GM19463 (cell line): ENCODE measurements around the gene ZNF844.
"Not testable (repeated sequence)": the region's sequence is repeated elsewhere in the genome, so short reads cannot be mapped to it uniquely, and the experiment has no call there.

ENCODE experiments used
- ATAC-seq: cut with Tn5 transposase; IDR thresholded peaks from one replicate; pipeline ENCODE4 v1.9.1; 2021; ENCODE audit warnings: mild to moderate bottlenecking, moderate library complexity; ENCODE audit not compliant: unreplicated experiment

ZNF844 gene

GRCh38 chr19:12064590-12065538 is at the start of gene ZNF844:
Gene ZNF844 (plus strand): TSS chr19:12064731. CDS start chr19:12064874, 143 bp downstream.
- peak; percentile 83 for ATAC-seq

- no peak for ATAC-seq
Observed at GRCh38 chr19:12015015-12015752, 49.3 kb upstream of the ZNF844 start.

- ATAC-seq, result no peak
Observed at GRCh38 chr19:12015753-12016116, 48.8 kb upstream of the ZNF844 start.

- no peak for ATAC-seq
Observed at GRCh38 chr19:12034198-12034597, 30.3 kb upstream of the ZNF844 start.

GRCh38 chr19:12034620-12035019 is 29.9 kb upstream of the ZNF844 start:
- ATAC-seq, result no peak

- ATAC-seq, result peak; percentile 96
Observed at GRCh38 chr19:12035220-12036172, 29.0 kb upstream of the ZNF844 start, which contains the start of gene ZNF433. Gene ZNF433 (minus strand): TSS chr19:12035679. CDS start chr19:12035539, 140 bp downstream.

- no peak for ATAC-seq
Observed at GRCh38 chr19:12042893-12043292, 21.6 kb upstream of the ZNF844 start.

- no peak for ATAC-seq
Observed at GRCh38 chr19:12043752-12044422, 20.6 kb upstream of the ZNF844 start.

GRCh38 chr19:12047868-12048267 is 16.7 kb upstream of the ZNF844 start:
- ATAC-seq, result no peak

- ATAC-seq, result no peak
Observed at GRCh38 chr19:12052091-12052496, 12.4 kb upstream of the ZNF844 start.

- ATAC-seq, result peak; percentile 83
Observed at GRCh38 chr19:12052497-12053169, 11.9 kb upstream of the ZNF844 start, which contains the start of gene ZNF878. Gene ZNF878 (minus strand): TSS chr19:12052961. CDS start chr19:12052801, 160 bp downstream.

GRCh38 chr19:12055784-12056183 is 8.7 kb upstream of the ZNF844 start:
- no peak for ATAC-seq

GRCh38 chr19:12075538-12076139 is 11.1 kb downstream of the ZNF844 start:
- ATAC-seq, result no peak

GRCh38 chr19:12076331-12076730 is 11.8 kb downstream of the ZNF844 start:
- not testable (repeated sequence) for ATAC-seq

GRCh38 chr19:12077375-12077774 is 12.8 kb downstream of the ZNF844 start:
- ATAC-seq, result no peak

- not testable (repeated sequence) for ATAC-seq
Observed at GRCh38 chr19:12083336-12083735, 18.8 kb downstream of the ZNF844 start.

- no peak for ATAC-seq
Observed at GRCh38 chr19:12085074-12085818, 20.7 kb downstream of the ZNF844 start.

GRCh38 chr19:12090807-12091206 is 26.3 kb downstream of the ZNF844 start:
- no peak for ATAC-seq
